Measurements from ENCODE around the gene SHROOM3.

DNA sequence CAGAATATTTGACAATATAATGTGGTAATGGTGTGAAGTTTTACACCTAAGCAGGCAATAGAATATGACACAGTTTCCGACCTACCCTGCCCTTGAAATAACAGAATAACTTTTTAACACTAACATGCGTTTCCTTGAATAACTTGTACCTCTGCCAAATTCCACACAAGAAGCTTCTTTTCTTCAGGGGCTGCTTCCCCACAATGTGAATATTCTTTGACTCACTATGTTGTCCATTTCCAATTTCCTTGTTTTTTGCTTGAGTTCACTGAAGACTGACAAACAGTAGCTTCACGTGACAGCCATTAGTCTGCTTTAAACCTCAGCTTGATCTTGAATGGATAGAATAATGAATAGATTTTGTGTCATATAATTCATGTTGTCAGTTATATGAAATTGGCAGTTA, 14.3 kb downstream of the SHROOM3 start:
- TF ChIP-seq SUZ12 (IDR thresholded peaks at IDR 0.05; ENCODE audit: extremely low read depth, insufficient read depth, insufficient read length): no peak
- no peak for TF ChIP-seq YY1 (IDR thresholded peaks at IDR 0.05; ENCODE audit: insufficient read depth, insufficient read length)

Measured in NT2/D1 (cell line).